ENCODE measurements around the gene C11orf91.

- TF ChIP-seq, protein P1, sequence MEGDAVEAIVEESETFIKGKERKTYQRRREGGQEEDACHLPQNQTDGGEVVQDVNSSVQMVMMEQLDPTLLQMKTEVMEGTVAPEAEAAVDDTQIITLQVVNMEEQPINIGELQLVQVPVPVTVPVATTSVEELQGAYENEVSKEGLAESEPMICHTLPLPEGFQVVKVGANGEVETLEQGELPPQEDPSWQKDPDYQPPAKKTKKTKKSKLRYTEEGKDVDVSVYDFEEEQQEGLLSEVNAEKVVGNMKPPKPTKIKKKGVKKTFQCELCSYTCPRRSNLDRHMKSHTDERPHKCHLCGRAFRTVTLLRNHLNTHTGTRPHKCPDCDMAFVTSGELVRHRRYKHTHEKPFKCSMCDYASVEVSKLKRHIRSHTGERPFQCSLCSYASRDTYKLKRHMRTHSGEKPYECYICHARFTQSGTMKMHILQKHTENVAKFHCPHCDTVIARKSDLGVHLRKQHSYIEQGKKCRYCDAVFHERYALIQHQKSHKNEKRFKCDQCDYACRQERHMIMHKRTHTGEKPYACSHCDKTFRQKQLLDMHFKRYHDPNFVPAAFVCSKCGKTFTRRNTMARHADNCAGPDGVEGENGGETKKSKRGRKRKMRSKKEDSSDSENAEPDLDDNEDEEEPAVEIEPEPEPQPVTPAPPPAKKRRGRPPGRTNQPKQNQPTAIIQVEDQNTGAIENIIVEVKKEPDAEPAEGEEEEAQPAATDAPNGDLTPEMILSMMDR (IDR thresholded peaks at IDR 0.05), result no peak
- TF ChIP-seq EZH2 (IDR thresholded peaks at IDR 0.05) (no peak), EZH2phosphoT487 (IDR thresholded peaks at IDR 0.05) (no peak)
These were observed 6.3 kb upstream of the C11orf91 start for GRCh38 chr11:33706966-33707365.

Data from neural progenitor cell (in vitro differentiated cells).